HCT116 (cell line): ENCODE data around the gene DDX3X. TPM values are rescaled to one million over a fixed set of nuclear protein-coding genes. Genes with fewer than 3 reads are reported as not detected.

Source experiments
- ATAC-seq: fragments of 200-7000 bp; cut with Tn5 transposase; 2 replicates; pipeline ENCODE4 v1.9.1; 2020; ENCODE audit warnings: mild to moderate bottlenecking, moderate library complexity
- BruUV-seq: library from RNA; stranded (reverse); fragments of 400-500 nt; replicated peaks from 2 replicates; lab custom pipeline; 2021; lab: Mats Ljungman, UMichigan
- CTCF ChIA-PET: fragments of 300-600 bp; sonication (Branson Sonifier 250); formaldehyde crosslinking; loops from one replicate; lab custom pipeline; 2021; ENCODE audit warnings: antibody characterized with exemption; lab: Charles Lee
- POLR2A ChIA-PET: fragments of 300-600, 350-600 bp; sonication (Branson Sonifier 250); formaldehyde crosslinking; loops from one replicate; lab custom pipeline; 2021; ENCODE audit warnings: antibody characterized with exemption; lab: Charles Lee
- RAD21 ChIA-PET, 2 experiments: fragments of 300-600 bp; sonication (Branson Sonifier 250); formaldehyde crosslinking; loops; one replicate each; lab custom pipeline; 2023; ENCODE audit warnings: low total read pairs in 2 of 2; ENCODE audit not compliant: uncharacterized antibody in 2 of 2, unreplicated experiment in 2 of 2, low non-redundant PET in 1 of 2; lab: Charles Lee
- DNase-seq: peaks from one replicate; pipeline ENCODE4 v3.0.0-alpha.2; 2010; ENCODE audit warnings: low read depth, low spot score
- H2AFZ ChIP-seq: fragments of 200-600 bp; shearing (Covaris generic), sonication (generic); 2 replicates; pipeline ENCODE4 v1.6.1; 2017; ENCODE audit warnings: low read depth, mixed run types, mixed read lengths, antibody characterized with exemption, low read length; ENCODE audit not compliant: poor library complexity, severe bottlenecking
- H3K27ac ChIP-seq: 2 replicates; pipeline ENCODE4 v1.5.1; 2012; ENCODE audit warnings: low read depth, low read length
- H3K27me3 ChIP-seq: fragments of 200-600 bp; sonication (generic); 2 replicates; pipeline ENCODE4 v1.6.1; 2016; ENCODE audit warnings: mixed run types, low read length, mixed read lengths; ENCODE audit not compliant: insufficient read depth
- H3K36me3 ChIP-seq, 2 experiments: fragments of 200-500 bp in 1 of 2; fragments of 200-600 bp in 1 of 2; sonication (Bioruptor generic) in 1 of 2; sonication (generic) in 1 of 2; 2 replicates each; pipeline versions ENCODE4 v1.5.1 to v1.6.1; 2014 to 2016; ENCODE audit warnings: low read length in 2 of 2, inconsistent platforms in 1 of 2, mixed read lengths in 1 of 2, mixed run types in 1 of 2; ENCODE audit not compliant: insufficient read depth in 2 of 2, control insufficient read depth in 1 of 2
- H3K4me1 ChIP-seq, 2 experiments: fragments of 200-600 bp in 1 of 2; sonication (generic) in 1 of 2; 2 replicates each; pipeline versions ENCODE4 v1.5.1 to v1.6.1; 2012 to 2017; ENCODE audit warnings: low read length in 2 of 2, inconsistent platforms in 1 of 2, mild to moderate bottlenecking in 1 of 2, mixed read lengths in 1 of 2, mixed run types in 1 of 2, moderate library complexity in 1 of 2; ENCODE audit not compliant: insufficient read depth in 2 of 2, control insufficient read depth in 1 of 2
- H3K4me2 ChIP-seq: fragments of 200-600 bp; sonication (generic); 2 replicates; pipeline ENCODE4 v1.6.1; 2017; ENCODE audit warnings: mixed run types, low read length, mixed read lengths
- H3K4me3 ChIP-seq, 2 experiments: fragments of 200-600 bp in 1 of 2; sonication (generic) in 1 of 2; replicated peaks in 1 of 2; 2 replicates each; pipeline ENCODE4 v1.5.1; 2011 to 2016; ENCODE audit warnings: low read length in 2 of 2, control low read depth in 1 of 2, low read depth in 1 of 2, mild to moderate bottlenecking in 1 of 2, mixed read lengths in 1 of 2, mixed run types in 1 of 2
- H3K79me2 ChIP-seq: fragments of 200-600 bp; sonication (generic); 2 replicates; pipeline ENCODE4 v1.6.1; 2017; ENCODE audit warnings: mild to moderate bottlenecking, mixed run types, low read length, moderate library complexity, mixed read lengths; ENCODE audit not compliant: insufficient read depth
- H3K9ac ChIP-seq: fragments of 200-600 bp; sonication (generic); 2 replicates; pipeline ENCODE4 v1.6.1; 2016; ENCODE audit warnings: low read length, mixed read lengths
- H3K9me2 ChIP-seq: fragments of 200-600 bp; sonication (generic), shearing (Covaris generic); 2 replicates; pipeline ENCODE4 v1.6.1; 2017; ENCODE audit warnings: mixed run types, mild to moderate bottlenecking, moderate library complexity; ENCODE audit not compliant: insufficient read depth
- H3K9me3 ChIP-seq, 2 experiments: fragments of 200-500 bp in 1 of 2; fragments of 200-600 bp in 1 of 2; sonication (Bioruptor generic) in 1 of 2; sonication (generic) in 1 of 2; 2 replicates each; pipeline ENCODE4 v1.6.1; 2014 to 2017; ENCODE audit warnings: low read length in 2 of 2, mixed read lengths in 2 of 2, inconsistent platforms in 1 of 2, low read depth in 1 of 2, mild to moderate bottlenecking in 1 of 2, mixed run types in 1 of 2, moderate library complexity in 1 of 2; ENCODE audit not compliant: control insufficient read depth in 1 of 2, insufficient read depth in 1 of 2
- H4K20me1 ChIP-seq: fragments of 200-600 bp; sonication (generic), shearing (Covaris generic); 2 replicates; pipeline ENCODE4 v1.6.1; 2017; ENCODE audit warnings: mixed run types, mild to moderate bottlenecking, moderate library complexity; ENCODE audit not compliant: insufficient read depth
- EGR1 ChIP-seq: IDR thresholded peaks from 2 replicates; pipeline ENCODE4 v1.6.1; 2012; ENCODE audit warnings: low read depth
- ELF1 ChIP-seq: IDR thresholded peaks from 2 replicates; pipeline ENCODE4 v1.6.1; 2012; ENCODE audit warnings: low read depth, borderline replicate concordance
- EZH2 ChIP-seq: fragments of 200-600 bp; sonication (generic); IDR thresholded peaks from 2 replicates; pipeline ENCODE4 v1.6.1; 2017; ENCODE audit warnings: antibody characterized with exemption, mixed run types
- FOSL1 ChIP-seq: IDR thresholded peaks from 2 replicates; pipeline ENCODE4 v1.6.1; 2012; ENCODE audit warnings: low read depth
- MAX ChIP-seq: IDR thresholded peaks from 2 replicates; pipeline ENCODE4 v1.6.1; 2012
- POLR2A ChIP-seq: IDR thresholded peaks from 2 replicates; pipeline ENCODE4 v1.7.0; 2011; ENCODE audit warnings: borderline replicate concordance; ENCODE audit not compliant: insufficient read depth, insufficient read length; ENCODE audit errors: extremely low read depth
- POLR2AphosphoS5 ChIP-seq: IDR thresholded peaks from 2 replicates; pipeline ENCODE4 v1.6.1; 2011; ENCODE audit warnings: mild to moderate bottlenecking, low read depth, low read length, moderate library complexity
- RAD21 ChIP-seq: IDR thresholded peaks from 2 replicates; pipeline ENCODE4 v1.6.1; 2012; ENCODE audit warnings: low read depth, mild to moderate bottlenecking
- SIN3A ChIP-seq: IDR thresholded peaks from 2 replicates; pipeline ENCODE4 v1.6.1; 2012; ENCODE audit warnings: low read depth
- SP1 ChIP-seq: IDR thresholded peaks from 2 replicates; pipeline ENCODE4 v1.6.1; 2012; ENCODE audit warnings: low read depth
- SRF ChIP-seq: IDR thresholded peaks from 2 replicates; pipeline ENCODE4 v1.6.1; 2012; ENCODE audit warnings: low read depth
- TCF7L2 ChIP-seq: IDR thresholded peaks from 2 replicates; pipeline ENCODE4 v1.7.0; 2011; ENCODE audit warnings: borderline replicate concordance, inconsistent platforms; ENCODE audit not compliant: insufficient read depth, insufficient read length; ENCODE audit errors: extremely low read depth
- ZFX ChIP-seq: fragments of 450-650 bp; IDR thresholded peaks from 2 replicates; pipeline ENCODE4 v1.6.1; 2017
- ZNF274 ChIP-seq: fragments of 200-500 bp; sonication (Bioruptor generic); IDR thresholded peaks from 2 replicates; pipeline ENCODE4 v1.6.1; 2014; ENCODE audit warnings: mild to moderate bottlenecking, low read depth, low read length, inconsistent platforms
- intact Hi-C: fragments of 100-400 bp; cut with micrococcal nuclease; formaldehyde crosslinking; loops from 2 replicates; pipeline ENCODE4 v1.10.0; 2022
- total RNA-seq: library from RNA; stranded (reverse); gene quantifications from one replicate; pipeline ENCODE4 v1.2.1, GENCODE V29; 2021; ENCODE audit not compliant: unreplicated experiment
- TF ChIP-seq, protein P1 (sequence below): IDR thresholded peaks from 2 replicates; pipeline ENCODE4 v1.6.1; 2012; ENCODE audit warnings: low read depth

The DDX3X gene
- total RNA-seq, 1 experiment from 2014 or later: 253 TPM

- intact Hi-C loops: no loop called here
- H3K79me2 ChIP-seq: no peaks in the 10 kb centered on the region
- H3K9me2 ChIP-seq: no peaks in the 10 kb centered on the region
- DNase-seq (no peak), ATAC-seq (no peak)
- H3K9me3 ChIP-seq: no peaks in the 10 kb centered on the region
- RAD21 ChIA-PET: no interaction called here
- H2AFZ ChIP-seq: no peak overlapping the region
- no peak overlapping the region for H3K27ac ChIP-seq
- H3K36me3 ChIP-seq: no peaks in the 10 kb centered on the region
- H3K4me1 ChIP-seq: no peaks in the 10 kb centered on the region
- no peak overlapping the region for H3K9ac ChIP-seq
- no peak overlapping the region for H3K4me2 ChIP-seq
- no peak overlapping the region for H3K4me3 ChIP-seq
- H4K20me1 ChIP-seq: no peaks in the 10 kb centered on the region
- TF ChIP-seq, protein P1, sequence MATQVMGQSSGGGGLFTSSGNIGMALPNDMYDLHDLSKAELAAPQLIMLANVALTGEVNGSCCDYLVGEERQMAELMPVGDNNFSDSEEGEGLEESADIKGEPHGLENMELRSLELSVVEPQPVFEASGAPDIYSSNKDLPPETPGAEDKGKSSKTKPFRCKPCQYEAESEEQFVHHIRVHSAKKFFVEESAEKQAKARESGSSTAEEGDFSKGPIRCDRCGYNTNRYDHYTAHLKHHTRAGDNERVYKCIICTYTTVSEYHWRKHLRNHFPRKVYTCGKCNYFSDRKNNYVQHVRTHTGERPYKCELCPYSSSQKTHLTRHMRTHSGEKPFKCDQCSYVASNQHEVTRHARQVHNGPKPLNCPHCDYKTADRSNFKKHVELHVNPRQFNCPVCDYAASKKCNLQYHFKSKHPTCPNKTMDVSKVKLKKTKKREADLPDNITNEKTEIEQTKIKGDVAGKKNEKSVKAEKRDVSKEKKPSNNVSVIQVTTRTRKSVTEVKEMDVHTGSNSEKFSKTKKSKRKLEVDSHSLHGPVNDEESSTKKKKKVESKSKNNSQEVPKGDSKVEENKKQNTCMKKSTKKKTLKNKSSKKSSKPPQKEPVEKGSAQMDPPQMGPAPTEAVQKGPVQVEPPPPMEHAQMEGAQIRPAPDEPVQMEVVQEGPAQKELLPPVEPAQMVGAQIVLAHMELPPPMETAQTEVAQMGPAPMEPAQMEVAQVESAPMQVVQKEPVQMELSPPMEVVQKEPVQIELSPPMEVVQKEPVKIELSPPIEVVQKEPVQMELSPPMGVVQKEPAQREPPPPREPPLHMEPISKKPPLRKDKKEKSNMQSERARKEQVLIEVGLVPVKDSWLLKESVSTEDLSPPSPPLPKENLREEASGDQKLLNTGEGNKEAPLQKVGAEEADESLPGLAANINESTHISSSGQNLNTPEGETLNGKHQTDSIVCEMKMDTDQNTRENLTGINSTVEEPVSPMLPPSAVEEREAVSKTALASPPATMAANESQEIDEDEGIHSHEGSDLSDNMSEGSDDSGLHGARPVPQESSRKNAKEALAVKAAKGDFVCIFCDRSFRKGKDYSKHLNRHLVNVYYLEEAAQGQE: no peak
- no peak for TF ChIP-seq MAX
- TF ChIP-seq ZFX: no peak
- no peak for TF ChIP-seq POLR2A
- no peak for TF ChIP-seq SP1
- no peak for TF ChIP-seq POLR2AphosphoS5
- TF ChIP-seq TCF7L2: no peak
- TF ChIP-seq EZH2: no peak
- no peak for TF ChIP-seq RAD21
- no peak for TF ChIP-seq ZNF274
- no peak for TF ChIP-seq ELF1
- no peak for TF ChIP-seq SIN3A
- TF ChIP-seq FOSL1: no peak
- no peak for TF ChIP-seq SRF
- TF ChIP-seq EGR1: no peak
- TF ChIP-seq, all 23 proteins: peak for 0
- CTCF ChIA-PET: no interaction called here
- no peaks in the 10 kb centered on the region for H3K27me3 ChIP-seq
- POLR2A ChIA-PET: interaction anchor here (1.2 kb wide), 1 partner anchor 19 kb away, joined by 4 read pairs; no protein-coding TSS in a partner anchor
- no TSS peak for BruUV-seq
Measured at GRCh38 chrX:41314204-41314603, 19.8 kb upstream of the DDX3X start.
